Right lobe of liver (tissue), 6 donors: ENCODE measurements around the gene MRPL58. TPM values are rescaled to one million over a fixed set of nuclear protein-coding genes. Genes with fewer than 3 reads are reported as not detected.
A peak's percentile ranks its signal among the peaks of the same experiment; 100 is the strongest.

ENCODE experiments used
- ATAC-seq, 4 donors: fragments of 200-7000 bp; cut with Tn5 transposase; one replicate each; pipeline ENCODE4 v1.9.1; 2020; ENCODE audit warnings: mild to moderate bottlenecking in 4 of 4, moderate library complexity in 4 of 4
- DNase-seq, 3 donors: peaks; one replicate each; pipeline ENCODE4 v3.0.0-alpha.2; 2020
- H3K27ac ChIP-seq, 3 donors: fragments of 200-600 bp; one replicate each; pipeline ENCODE4 v1.8.0; 2022
- H3K27me3 ChIP-seq, 2 donors: fragments of 200-600 bp; one replicate each; pipeline ENCODE4 v1.8.0; 2022
- H3K36me3 ChIP-seq, 4 donors: fragments of 200-600 bp; sonication (generic) in 1 of 4; one replicate each; pipeline versions ENCODE4 v1.5.1 to v1.8.0; 2017 to 2022; ENCODE audit warnings: control low read depth in 1 of 4
- H3K4me1 ChIP-seq, 4 donors: fragments of 200-600 bp; sonication (generic) in 1 of 4; one replicate each; pipeline versions ENCODE4 v1.5.1 to v1.8.0; 2017 to 2022; ENCODE audit warnings: control low read depth in 1 of 4
- H3K4me3 ChIP-seq, 3 donors: fragments of 200-600 bp; one replicate each; pipeline ENCODE4 v1.8.0; 2022
- H3K9me3 ChIP-seq, 4 donors: fragments of 200-600 bp; sonication (generic) in 1 of 4; one replicate each; pipeline versions ENCODE4 v1.5.1 to v1.8.0; 2017 to 2022; ENCODE audit warnings: control low read depth in 1 of 4
- CTCF ChIP-seq, 4 donors: fragments of 200-600 bp in 3 of 4; fragments of 450-650 bp in 1 of 4; IDR thresholded peaks; one replicate each; pipeline versions ENCODE4 v1.5.1 to v1.8.0; 2016 to 2022; ENCODE audit warnings: antibody characterized with exemption in 4 of 4, mild to moderate bottlenecking in 2 of 4
- POLR2A ChIP-seq: fragments of 450-650 bp; IDR thresholded peaks from one replicate; pipeline ENCODE4 v1.6.1; 2017; ENCODE audit warnings: antibody characterized with exemption, mild to moderate bottlenecking
- WGBS: methylation state at CpG from one replicate; pipeline ENCODE4 v1.1.6; 2018; ENCODE audit warnings: low coverage, low lambda C conversion rate; ENCODE audit not compliant: insufficient coverage; ENCODE audit errors: missing lambda C conversion rate; 5-methylcytosine and 5-hydroxymethylcytosine counted together
- intact Hi-C, 2 donors: fragments of 100-400 bp; cut with DNase I; formaldehyde crosslinking; loops; one replicate each; pipeline versions ENCODE4 v1.11.2 to v1.14.1; 2022
- total RNA-seq, 6 experiments: library from RNA; depleted of rRNA in 2 of 6; stranded (reverse); fragments of >200 nt in 2 of 6; fragmentation: NEBNext Ultra II Directional in 3 of 6; extraction: Animal tissue kit (Norgen Biotek cat#: 25700) in 3 of 6; gene quantifications; one replicate each; pipeline versions ENCODE4 v1.1.0 to v1.2.4, GENCODE V29; 2016 to 2023
- donor health status: DM: no; HTN: yes; CAD: no.
- donor health status: DM: no; HTN: no; CAD: no.
- donor health status: DM: no; HTN: no; CAD: no.
- donor health status: DM: no; HTN: yes; CAD: no.
- donor health status: DM: no; HTN: yes; CAD: no.

The MRPL58 gene
- total RNA-seq, 6 experiments from 2014 or later, result 23.7 to 112 (median 28.1) TPM

GRCh38 chr17:74992223-74992622 lies 20.2 kb upstream of the MRPL58 start:
- Histone ChIP-seq H3K27ac (no peak overlapping the region), H3K9me3 (no peaks in the 10 kb centered on the region), H3K4me1 (peaks cover 0 to 1% (median under 1%) of the 10 kb centered on the region in 4 donors), H3K36me3 (no peaks in the 10 kb centered on the region), H3K4me3 (no peak overlapping the region), H3K27me3 (peaks cover 0 to 7% of the 10 kb centered on the region in 2 donors)
- intact Hi-C loops, result no loop called here
- TF ChIP-seq POLR2A (no peak), CTCF (IDR thresholded peaks at IDR 0.05) (no peak)
- DNase-seq, result no peak
- no peak for ATAC-seq
- 50% methylated on average over 2 of the region's 2 CpGs for WGBS

GRCh38 chr17:74994440-74994839 lies 18.0 kb upstream of the MRPL58 start:
- Histone ChIP-seq H3K9me3 (no peaks in the 10 kb centered on the region), H3K4me3 (no peak overlapping the region), H3K27me3 (no peaks in the 10 kb centered on the region), H3K27ac (no peak overlapping the region), H3K4me1 (no peaks in the 10 kb centered on the region), H3K36me3 (no peaks in the 10 kb centered on the region)
- 78% methylated on average over 7 of the region's 7 CpGs for WGBS
- ATAC-seq (no peak), DNase-seq (no peak)
- TF ChIP-seq CTCF (IDR thresholded peaks at IDR 0.05) (no peak), POLR2A (no peak)
- intact Hi-C loops, result no loop called here

- Histone ChIP-seq H3K4me1 (no peaks in the 10 kb centered on the region), H3K27ac (no peak overlapping the region), H3K36me3 (no peaks in the 10 kb centered on the region), H3K9me3 (no peaks in the 10 kb centered on the region), H3K4me3 (no peak overlapping the region), H3K27me3 (no peaks in the 10 kb centered on the region)
- WGBS, result 64% methylated on average over 5 of the region's 5 CpGs
- no peak for ATAC-seq
- no peak for DNase-seq
- no peak for TF ChIP-seq POLR2A
- TF ChIP-seq CTCF (IDR thresholded peaks at IDR 0.05), result no peak
- intact Hi-C loops, result no loop called here
Measured at GRCh38 chr17:74995847-74996246, 16.6 kb upstream of the MRPL58 start.

- intact Hi-C loops, result no loop called here
- TF ChIP-seq POLR2A, result no peak
- TF ChIP-seq CTCF (IDR thresholded peaks at IDR 0.05), result no peak
- Histone ChIP-seq H3K4me3 (no peak overlapping the region), H3K4me1 (no peaks in the 10 kb centered on the region), H3K27me3 (no peaks in the 10 kb centered on the region), H3K36me3 (peaks cover 0 to 4% (median 0%) of the 10 kb centered on the region in 4 donors), H3K27ac (no peak overlapping the region), H3K9me3 (no peaks in the 10 kb centered on the region)
- peak; percentile 11 to 49 (median 30) for ATAC-seq
- WGBS, result 88% methylated on average over 4 of the region's 6 CpGs
- no peak for DNase-seq
Measured at GRCh38 chr17:74998783-74999182, 13.7 kb upstream of the MRPL58 start.

- intact Hi-C loops, result no loop called here
- no peaks in the 10 kb centered on the region for H3K27me3 ChIP-seq
- TF ChIP-seq POLR2A (no peak), CTCF (IDR thresholded peaks at IDR 0.05) (no peak)
- no peak overlapping the region for H3K4me3 ChIP-seq
- H3K4me1 ChIP-seq, result no peaks in the 10 kb centered on the region
- no peaks in the 10 kb centered on the region for H3K9me3 ChIP-seq
- DNase-seq (no peak), ATAC-seq (no peak)
- no peak overlapping the region for H3K27ac ChIP-seq
- WGBS, result 55% methylated on average over 1 of the region's 4 CpGs
- H3K36me3 ChIP-seq, result peaks cover 0 to 4% (median 0%) of the 10 kb centered on the region in 4 donors
Measured at GRCh38 chr17:74999523-74999922, 12.9 kb upstream of the MRPL58 start.
